CD14-positive monocyte (primary cell): ENCODE results near the gene TAOK1. TPM values are rescaled to one million over a fixed set of nuclear protein-coding genes. Genes with fewer than 3 reads are reported as not detected.

Source experiments
- DNase-seq, 3 donors: peaks; one replicate each; pipeline ENCODE4 v3.0.0-alpha.2; 2011 to 2022
- H2AFZ ChIP-seq: 2 replicates; pipeline ENCODE4 v1.6.0; 2012; ENCODE audit warnings: mild to moderate bottlenecking, low read depth, low read length, inconsistent platforms; ENCODE audit not compliant: insufficient read depth, poor library complexity, severe bottlenecking
- H3K27ac ChIP-seq, 2 donors: 1 replicate in 1 of 2; 2 replicates in 1 of 2; pipeline ENCODE4 v1.5.1; 2012 to 2013; ENCODE audit warnings: low read length in 2 of 2, control low read depth in 1 of 2, inconsistent platforms in 1 of 2, low read depth in 1 of 2, mild to moderate bottlenecking in 1 of 2
- H3K27me3 ChIP-seq, 2 donors: one replicate each; pipeline versions ENCODE4 v1.6.0 to v1.6.1; 2011 to 2013; ENCODE audit warnings: low read length in 2 of 2; ENCODE audit not compliant: control insufficient read depth in 2 of 2, insufficient read depth in 2 of 2
- H3K36me3 ChIP-seq, 2 donors: replicated peaks in 1 of 2; 1 replicate in 1 of 2; 2 replicates in 1 of 2; pipeline versions ENCODE4 v1.5.1 to v1.6.1; 2012 to 2013; ENCODE audit warnings: low read length in 2 of 2, control low read depth in 1 of 2, inconsistent platforms in 1 of 2, mild to moderate bottlenecking in 1 of 2; ENCODE audit not compliant: insufficient read depth in 2 of 2, control insufficient read depth in 1 of 2
- H3K4me1 ChIP-seq, 2 donors: 1 replicate in 1 of 2; 2 replicates in 1 of 2; pipeline versions ENCODE4 v1.5.1 to v1.6.1; 2012 to 2013; ENCODE audit warnings: low read length in 2 of 2, control low read depth in 1 of 2, inconsistent platforms in 1 of 2, mild to moderate bottlenecking in 1 of 2, moderate library complexity in 1 of 2; ENCODE audit not compliant: insufficient read depth in 2 of 2, control insufficient read depth in 1 of 2
- H3K4me2 ChIP-seq: replicated peaks from 2 replicates; pipeline ENCODE3; 2012; ENCODE audit warnings: low read length, moderate library complexity, mild to moderate bottlenecking; ENCODE audit not compliant: poor library complexity, severe bottlenecking; ENCODE audit errors: extremely low read depth
- H3K4me3 ChIP-seq, 3 experiments: fragments of 200-600 bp in 1 of 3; sonication (generic) in 1 of 3; replicated peaks in 1 of 3; 1 replicate in 2 of 3; 2 replicates in 1 of 3; pipeline ENCODE4 v1.5.1; 2011 to 2013; ENCODE audit warnings: low read length in 3 of 3, mild to moderate bottlenecking in 3 of 3, control low read depth in 2 of 3, low read depth in 2 of 3, inconsistent platforms in 1 of 3, moderate library complexity in 1 of 3
- H3K79me2 ChIP-seq: 2 replicates; pipeline ENCODE4 v1.6.0; 2012; ENCODE audit warnings: mild to moderate bottlenecking, control low read depth, inconsistent platforms, low read length, moderate library complexity; ENCODE audit not compliant: insufficient read depth
- H3K9ac ChIP-seq: 2 replicates; pipeline ENCODE4 v1.6.0; 2017; ENCODE audit warnings: low read length, mild to moderate bottlenecking; ENCODE audit not compliant: insufficient read depth, poor library complexity, severe bottlenecking
- H3K9me3 ChIP-seq, 2 donors: replicated peaks in 1 of 2; 1 replicate in 1 of 2; 2 replicates in 1 of 2; pipeline versions ENCODE4 v1.5.1 to v1.6.1; 2012 to 2013; ENCODE audit warnings: low read length in 2 of 2, control low read depth in 1 of 2; ENCODE audit not compliant: control insufficient read depth in 1 of 2, insufficient read depth in 1 of 2
- H4K20me1 ChIP-seq: 2 replicates; pipeline ENCODE4 v1.6.0; 2012; ENCODE audit warnings: mild to moderate bottlenecking, low read length, control low read depth, moderate library complexity; ENCODE audit not compliant: insufficient read depth
- H3K27ac Mint-ChIP-seq, 7 donors: one replicate each; pipeline ENCODE4 v1.8.0; 2020; ENCODE audit warnings: mild to moderate bottlenecking in 7 of 7, mixed read lengths in 7 of 7, moderate library complexity in 6 of 7, inconsistent platforms in 2 of 7
- H3K27me3 Mint-ChIP-seq, 3 donors: one replicate each; pipeline ENCODE4 v1.8.0; 2021 to 2022; ENCODE audit warnings: low read depth in 3 of 3, mild to moderate bottlenecking in 3 of 3, mixed read lengths in 3 of 3, moderate library complexity in 3 of 3, inconsistent platforms in 1 of 3
- H3K36me3 Mint-ChIP-seq, 2 donors: one replicate each; pipeline ENCODE4 v1.8.0; 2020; ENCODE audit warnings: mixed read lengths in 2 of 2, inconsistent platforms in 1 of 2, mild to moderate bottlenecking in 1 of 2
- H3K4me1 Mint-ChIP-seq: one replicate; pipeline ENCODE4 v1.8.0; 2020; ENCODE audit warnings: mild to moderate bottlenecking, mixed read lengths
- H3K4me3 Mint-ChIP-seq, 2 donors: one replicate each; pipeline ENCODE4 v1.8.0; 2020; ENCODE audit warnings: mild to moderate bottlenecking in 2 of 2, mixed read lengths in 2 of 2, moderate library complexity in 1 of 2
- H3K9me3 Mint-ChIP-seq, 7 donors: one replicate each; pipeline ENCODE4 v1.8.0; 2020 to 2022; ENCODE audit warnings: mixed read lengths in 7 of 7, mild to moderate bottlenecking in 6 of 7, moderate library complexity in 6 of 7, inconsistent platforms in 2 of 7
- WGBS: methylation state at CpG from one replicate; pipeline ENCODE4 v1.1.5; 2013; ENCODE audit warnings: missing lambda C conversion rate; ENCODE audit not compliant: insufficient coverage; 5-methylcytosine and 5-hydroxymethylcytosine counted together
- intact Hi-C, 2 donors: fragments of 100-400 bp; cut with micrococcal nuclease; formaldehyde crosslinking; loops; one replicate each; pipeline versions ENCODE4 v1.15.0 to v1.15.1; 2023
- polyA plus RNA-seq, 3 donors: library from polyadenylated mRNA; depleted of rRNA in 1 of 3; unstranded in 2 of 3; stranded (reverse) in 1 of 3; fragments of 300-500 nt in 2 of 3; fragments of >200 nt in 1 of 3; fragmentation: Illumina TruSeq in 2 of 3; gene quantifications; 1 replicate in 2 of 3; 2 replicates in 1 of 3; pipeline ENCODE4 v1.2.3, GENCODE V29; 2012 to 2021
- TF ChIP-seq, protein P1 (sequence below): fragments of 200-600 bp; IDR thresholded peaks from one replicate; pipeline ENCODE4 v1.8.0; 2022; ENCODE audit warnings: antibody characterized with exemption, mild to moderate bottlenecking

Gene TAOK1
- polyA plus RNA-seq, 3 donors = 2.4 to 13.9 (median 4.8) TPM

DNA sequence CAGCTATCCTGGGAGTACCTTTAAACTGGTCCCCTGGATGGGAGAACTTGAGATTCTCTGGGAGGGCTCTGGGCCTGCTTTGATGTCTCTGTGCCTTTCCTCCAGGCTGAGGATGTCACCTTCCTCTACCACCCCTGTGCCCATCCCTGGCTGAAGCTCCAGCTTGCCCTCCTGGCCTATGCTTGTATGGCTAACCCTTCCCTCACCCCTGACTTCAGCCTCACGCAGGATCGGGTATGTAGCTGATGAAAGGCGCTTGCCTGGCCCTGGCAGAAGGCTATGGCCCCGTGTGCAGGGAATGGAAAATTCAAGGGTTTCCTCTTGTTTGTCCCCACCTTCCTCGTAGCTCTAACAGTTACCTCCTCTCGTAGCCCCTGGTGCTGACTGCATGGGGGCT lies 181.3 kb downstream of the TAOK1 start:
- Histone ChIP-seq H3K9ac (no peak overlapping the region), H3K27ac (no peak overlapping the region), H3K4me3 (no peak overlapping the region), H3K4me2 (no peak overlapping the region), H3K4me1 (peaks cover 14 to 31% of the 10 kb centered on the region in 2 donors), H3K79me2 (peaks cover 13% of the 10 kb centered on the region), H2AFZ (no peak overlapping the region), H3K9me3 (no peaks in the 10 kb centered on the region), H3K36me3 (peaks cover 29 to 35% of the 10 kb centered on the region in 2 donors), H4K20me1 (peaks cover 24% of the 10 kb centered on the region), H3K27me3 (no peaks in the 10 kb centered on the region)
- peaks cover 0 to 2% (median 2%) of the 10 kb centered on the region in 3 donors for H3K27me3 Mint-ChIP-seq
- TF ChIP-seq, protein P1, sequence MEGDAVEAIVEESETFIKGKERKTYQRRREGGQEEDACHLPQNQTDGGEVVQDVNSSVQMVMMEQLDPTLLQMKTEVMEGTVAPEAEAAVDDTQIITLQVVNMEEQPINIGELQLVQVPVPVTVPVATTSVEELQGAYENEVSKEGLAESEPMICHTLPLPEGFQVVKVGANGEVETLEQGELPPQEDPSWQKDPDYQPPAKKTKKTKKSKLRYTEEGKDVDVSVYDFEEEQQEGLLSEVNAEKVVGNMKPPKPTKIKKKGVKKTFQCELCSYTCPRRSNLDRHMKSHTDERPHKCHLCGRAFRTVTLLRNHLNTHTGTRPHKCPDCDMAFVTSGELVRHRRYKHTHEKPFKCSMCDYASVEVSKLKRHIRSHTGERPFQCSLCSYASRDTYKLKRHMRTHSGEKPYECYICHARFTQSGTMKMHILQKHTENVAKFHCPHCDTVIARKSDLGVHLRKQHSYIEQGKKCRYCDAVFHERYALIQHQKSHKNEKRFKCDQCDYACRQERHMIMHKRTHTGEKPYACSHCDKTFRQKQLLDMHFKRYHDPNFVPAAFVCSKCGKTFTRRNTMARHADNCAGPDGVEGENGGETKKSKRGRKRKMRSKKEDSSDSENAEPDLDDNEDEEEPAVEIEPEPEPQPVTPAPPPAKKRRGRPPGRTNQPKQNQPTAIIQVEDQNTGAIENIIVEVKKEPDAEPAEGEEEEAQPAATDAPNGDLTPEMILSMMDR = no peak
- peak overlapping the region in 1 of 7 donors; percentile 35 for H3K27ac Mint-ChIP-seq
- 92% methylated on average over 6 of the region's 6 CpGs for WGBS
- no peaks in the 10 kb centered on the region for H3K9me3 Mint-ChIP-seq
- peak in 1 of 3 donors; percentile 2 for DNase-seq
- H3K4me1 Mint-ChIP-seq = peaks cover 18% of the 10 kb centered on the region
- no peak overlapping the region for H3K4me3 Mint-ChIP-seq
- intact Hi-C loops = no loop called here
- H3K36me3 Mint-ChIP-seq = peaks cover 33 to 45% of the 10 kb centered on the region in 2 donors

DNA sequence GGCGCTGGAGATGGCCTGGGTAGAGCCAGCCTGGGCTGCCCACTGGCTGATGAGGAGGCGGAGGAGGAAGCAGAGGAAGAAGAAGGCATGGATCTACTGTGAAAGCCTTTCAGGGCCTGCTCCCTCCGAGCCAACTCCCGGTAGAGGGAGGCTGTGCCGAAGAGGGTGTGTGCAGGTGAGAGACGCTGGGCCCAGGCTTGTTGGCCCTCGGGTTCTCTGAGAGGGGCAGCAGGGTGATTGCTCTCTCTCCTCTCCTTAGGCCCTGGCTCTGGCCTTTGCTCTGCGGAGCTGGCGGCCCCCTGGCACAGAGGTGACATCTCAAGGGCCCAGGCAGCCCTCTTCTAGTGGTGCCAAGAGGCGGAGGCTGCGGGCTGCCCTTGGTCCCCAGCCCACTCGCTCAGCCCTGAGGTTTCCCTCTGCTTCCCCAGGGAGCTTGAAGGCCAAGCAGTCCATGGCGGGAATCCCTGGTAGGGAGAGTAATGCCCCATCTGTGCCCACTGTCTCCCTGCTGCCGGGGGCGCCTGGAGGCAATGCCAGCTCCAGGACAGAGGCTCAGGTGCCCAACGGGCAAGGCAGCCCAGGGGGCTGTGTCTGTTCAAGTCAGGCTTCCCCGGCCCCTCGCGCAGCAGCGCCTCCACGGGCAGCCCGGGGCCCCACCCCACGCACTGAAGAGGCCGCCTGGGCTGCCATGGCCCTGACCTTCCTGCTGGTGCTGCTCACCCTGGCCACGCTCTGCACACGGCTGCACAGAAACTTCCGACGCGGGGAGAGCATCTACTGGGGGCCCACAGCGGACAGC lies 181.9 kb downstream of the TAOK1 start:
- Histone ChIP-seq H3K27me3 (no peaks in the 10 kb centered on the region), H3K9ac (no peak overlapping the region), H3K36me3 (peaks cover 35 to 41% of the 10 kb centered on the region in 2 donors), H3K79me2 (peaks cover 13% of the 10 kb centered on the region), H3K27ac (no peak overlapping the region), H4K20me1 (peaks cover 24% of the 10 kb centered on the region), H3K4me1 (peaks cover 14 to 29% of the 10 kb centered on the region in 2 donors), H3K4me2 (peak overlapping the region; percentile 65), H3K9me3 (no peaks in the 10 kb centered on the region), H2AFZ (no peak overlapping the region), H3K4me3 (peak overlapping the region in 1 of 3 experiments; percentile 36)
- H3K27ac Mint-ChIP-seq = no peak overlapping the region
- H3K9me3 Mint-ChIP-seq = no peaks in the 10 kb centered on the region
- H3K4me3 Mint-ChIP-seq = peak overlapping the region in 1 of 2 donors; percentile 64
- peaks cover 34 to 51% of the 10 kb centered on the region in 2 donors for H3K36me3 Mint-ChIP-seq
- peak in 1 of 3 donors; percentile 11 for DNase-seq
- H3K27me3 Mint-ChIP-seq = peaks cover 0 to 2% (median 2%) of the 10 kb centered on the region in 3 donors
- peaks cover 18% of the 10 kb centered on the region for H3K4me1 Mint-ChIP-seq
- TF ChIP-seq, protein P1 = no peak
- 81% methylated on average over 28 of the region's 30 CpGs for WGBS
- intact Hi-C loops = no loop called here
